ENCODE measurements around the gene ERFL.

DNA sequence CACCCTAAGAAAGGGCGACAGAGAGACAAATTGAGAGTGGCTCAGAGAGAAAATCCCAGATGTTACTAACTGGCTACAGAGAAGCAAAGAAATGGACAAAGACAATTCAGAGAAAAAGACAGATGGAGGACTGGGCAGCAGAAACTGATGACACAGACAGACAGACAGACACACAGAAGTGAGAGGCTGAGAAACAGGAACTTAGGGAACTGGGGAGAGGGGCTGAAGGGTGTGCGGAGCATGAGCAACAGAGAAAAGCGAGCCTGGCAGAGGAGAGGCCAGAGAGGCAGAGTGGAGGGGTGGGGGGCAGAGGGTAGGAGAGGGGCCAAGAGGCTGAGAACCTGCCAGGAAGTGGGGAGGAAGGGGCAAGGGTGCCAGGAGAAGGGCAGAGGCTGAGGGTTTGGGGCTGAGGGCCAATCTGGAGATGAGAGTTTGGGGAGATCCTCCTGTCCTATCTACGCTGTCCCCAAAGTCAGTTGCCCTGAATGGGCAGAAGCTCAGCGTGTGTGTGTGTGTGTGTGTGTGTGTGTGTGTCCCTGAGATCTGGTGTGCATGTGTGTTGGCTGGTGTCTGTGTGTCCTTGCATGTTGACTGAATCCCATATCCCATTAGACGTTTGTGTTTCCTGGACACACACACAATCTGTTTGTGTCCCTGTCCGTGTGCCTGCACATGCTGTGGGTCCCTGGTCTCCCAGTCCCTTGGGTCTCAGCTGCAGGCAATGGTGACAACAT lies 5.6 kb upstream of the ERFL start:
- no peak for TF ChIP-seq POLR2A (IDR thresholded peaks at IDR 0.05)
- TF ChIP-seq, protein P1, sequence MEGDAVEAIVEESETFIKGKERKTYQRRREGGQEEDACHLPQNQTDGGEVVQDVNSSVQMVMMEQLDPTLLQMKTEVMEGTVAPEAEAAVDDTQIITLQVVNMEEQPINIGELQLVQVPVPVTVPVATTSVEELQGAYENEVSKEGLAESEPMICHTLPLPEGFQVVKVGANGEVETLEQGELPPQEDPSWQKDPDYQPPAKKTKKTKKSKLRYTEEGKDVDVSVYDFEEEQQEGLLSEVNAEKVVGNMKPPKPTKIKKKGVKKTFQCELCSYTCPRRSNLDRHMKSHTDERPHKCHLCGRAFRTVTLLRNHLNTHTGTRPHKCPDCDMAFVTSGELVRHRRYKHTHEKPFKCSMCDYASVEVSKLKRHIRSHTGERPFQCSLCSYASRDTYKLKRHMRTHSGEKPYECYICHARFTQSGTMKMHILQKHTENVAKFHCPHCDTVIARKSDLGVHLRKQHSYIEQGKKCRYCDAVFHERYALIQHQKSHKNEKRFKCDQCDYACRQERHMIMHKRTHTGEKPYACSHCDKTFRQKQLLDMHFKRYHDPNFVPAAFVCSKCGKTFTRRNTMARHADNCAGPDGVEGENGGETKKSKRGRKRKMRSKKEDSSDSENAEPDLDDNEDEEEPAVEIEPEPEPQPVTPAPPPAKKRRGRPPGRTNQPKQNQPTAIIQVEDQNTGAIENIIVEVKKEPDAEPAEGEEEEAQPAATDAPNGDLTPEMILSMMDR (IDR thresholded peaks at IDR 0.05 in 8 of 11, conservative IDR thresholded peaks at IDR 0.05 in 3 of 11): no peak
